CD4-positive, alpha-beta T cell treated with Interferon alpha-2 for 1 hour (primary cell): Measurements from ENCODE around the gene AOX1.
A peak's percentile ranks its signal among the peaks of the same experiment; 100 is the strongest.
"Not testable (repeated sequence)": the region's sequence is repeated elsewhere in the genome, so short reads cannot be mapped to it uniquely, and the experiment has no call there.

Source experiments
- DNase-seq, 2 donors: peaks; one replicate each; pipeline ENCODE4 v3.0.0-alpha.2; 2020 to 2022

Gene AOX1

GRCh38 chr2:200670313-200670712 lies 84.5 kb downstream of the AOX1 start:
- DNase-seq = no peak

DNA sequence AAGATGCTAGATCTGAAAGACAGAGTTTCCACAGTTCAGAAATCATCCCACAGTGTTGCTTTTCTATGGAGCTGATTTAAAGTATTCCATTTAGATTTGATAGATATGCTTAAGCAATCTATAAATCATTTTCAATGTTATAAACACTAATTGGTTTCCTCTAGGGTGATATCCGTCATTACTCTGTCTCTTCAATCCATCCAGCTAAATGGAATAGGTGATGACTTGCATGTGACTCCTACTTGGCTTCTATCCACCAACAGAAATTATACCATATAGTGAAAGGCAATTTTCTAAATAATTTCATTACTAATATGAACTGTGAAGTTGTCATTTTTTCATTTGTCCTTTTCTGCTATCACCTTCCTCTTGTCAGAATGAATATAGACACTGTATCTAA lies 84.9 kb downstream of the AOX1 start:
- DNase-seq = no peak

DNA sequence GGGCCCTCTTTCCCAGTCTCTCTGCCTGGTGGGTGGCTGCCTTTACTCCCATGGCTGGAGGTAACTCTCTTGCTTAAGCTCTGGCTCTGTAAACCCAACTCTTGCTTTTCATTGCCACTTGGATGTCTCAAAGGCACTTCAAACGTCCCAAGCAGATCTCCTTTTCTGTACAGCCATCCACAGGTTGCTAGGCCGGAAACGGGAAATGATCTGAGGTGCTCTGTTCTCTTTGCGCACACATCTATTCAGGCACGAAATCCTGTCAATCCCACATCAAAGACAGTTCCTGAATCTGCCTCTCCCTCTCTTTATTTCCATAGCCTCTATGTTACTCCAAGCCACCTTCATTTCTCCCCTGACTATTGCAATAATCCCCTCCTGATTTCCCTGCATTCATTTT lies 87.4 kb downstream of the AOX1 start:
- DNase-seq = no peak

DNA sequence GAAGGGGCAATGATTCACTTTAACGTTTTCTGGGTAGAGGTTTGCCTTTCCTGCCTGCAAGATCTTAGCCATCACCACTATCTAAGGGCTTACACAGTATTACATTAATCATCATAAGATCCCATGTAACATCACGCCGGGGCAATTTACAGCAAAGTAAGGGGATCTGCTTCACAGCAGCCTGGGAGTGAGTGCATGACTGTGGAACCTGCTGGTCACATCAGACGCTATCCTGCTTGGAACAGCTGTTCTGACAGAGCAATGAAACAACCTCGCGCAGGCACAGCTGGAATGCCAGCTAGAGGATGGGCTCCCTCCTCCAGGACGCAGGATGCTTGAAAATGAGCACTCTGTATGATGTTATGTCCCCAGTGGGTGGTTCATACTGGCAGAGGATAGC lies 89.0 kb downstream of the AOX1 start:
- DNase-seq = no peak

DNA sequence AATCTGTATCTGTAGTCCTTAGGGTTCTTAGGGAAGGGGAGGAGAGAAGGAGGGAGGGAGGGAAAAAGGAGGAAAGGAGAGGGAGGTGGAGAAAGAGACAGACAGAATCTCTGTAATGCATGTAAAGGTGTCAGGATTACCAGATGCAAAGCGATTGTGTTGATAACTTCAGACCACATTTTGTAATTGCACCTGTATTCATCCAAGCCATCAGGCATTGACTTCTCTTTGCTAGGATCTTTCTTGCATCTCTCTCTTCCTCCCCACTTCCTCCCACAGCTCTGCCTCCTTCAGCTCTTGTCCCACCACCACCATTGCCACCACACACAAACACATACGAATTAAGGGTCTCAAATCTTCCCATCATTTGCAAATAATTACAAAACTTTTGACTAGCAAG lies 91.4 kb downstream of the AOX1 start:
- no peak for DNase-seq

DNA sequence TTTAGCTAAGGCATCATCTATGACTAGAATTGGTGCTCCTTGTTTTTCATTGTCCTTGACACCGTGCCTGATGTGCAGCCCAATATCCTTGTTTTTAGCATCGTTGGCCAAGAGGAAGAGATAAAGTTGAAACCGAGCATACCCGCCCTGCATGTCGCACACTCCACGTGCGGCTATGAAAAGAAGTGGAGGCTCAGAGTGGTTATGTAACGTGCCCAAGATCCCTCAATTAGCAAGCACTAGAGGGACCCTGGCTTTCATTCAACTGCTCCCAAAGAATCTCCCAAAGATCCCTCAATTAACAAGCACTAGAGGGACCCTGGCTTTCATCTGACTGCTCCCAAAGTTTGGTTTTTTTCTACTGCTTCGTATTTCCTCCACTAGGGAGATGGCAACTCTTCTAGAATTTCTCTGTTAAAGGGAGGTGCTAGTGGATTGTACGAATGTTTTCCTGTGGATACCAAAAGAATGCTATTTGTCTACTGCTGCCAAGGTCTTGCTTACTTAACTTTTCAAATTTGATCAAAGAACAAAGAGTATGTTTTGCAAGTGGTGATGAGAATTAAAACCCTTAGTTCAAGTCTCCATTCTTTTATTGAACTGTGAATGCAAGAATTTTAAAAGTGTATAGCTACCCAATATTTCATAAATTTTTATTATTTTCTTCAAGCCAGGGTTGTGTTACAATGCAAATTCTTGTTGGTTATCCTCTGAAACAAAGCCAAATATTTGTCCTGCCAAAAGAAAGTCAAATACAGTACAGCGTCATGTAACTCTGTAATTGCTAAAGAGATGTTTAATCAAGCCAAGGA lies 92.1 kb downstream of the AOX1 start:
- DNase-seq = no peak

DNA sequence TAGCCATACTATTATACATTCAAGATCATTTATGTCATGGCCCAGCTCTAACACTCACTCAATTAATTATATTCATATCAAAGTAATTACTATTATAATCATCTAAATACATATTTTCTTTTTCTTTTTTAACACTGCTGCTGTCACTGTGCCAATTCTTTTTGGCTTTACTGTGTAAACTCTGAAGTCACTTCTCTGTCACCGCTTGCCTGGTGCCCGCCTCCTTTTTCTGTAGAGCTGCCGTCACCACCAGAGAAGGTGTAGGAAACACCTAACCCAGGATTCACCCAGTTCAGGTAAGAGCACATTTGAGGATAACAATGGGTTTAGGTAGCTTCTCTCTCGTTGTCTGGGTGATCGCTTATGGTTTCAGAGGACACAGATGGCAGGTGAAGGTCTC lies 93.3 kb downstream of the AOX1 start:
- no peak for DNase-seq

- no peak for DNase-seq
Observed at GRCh38 chr2:200679535-200679934, 93.7 kb downstream of the AOX1 start.

DNA sequence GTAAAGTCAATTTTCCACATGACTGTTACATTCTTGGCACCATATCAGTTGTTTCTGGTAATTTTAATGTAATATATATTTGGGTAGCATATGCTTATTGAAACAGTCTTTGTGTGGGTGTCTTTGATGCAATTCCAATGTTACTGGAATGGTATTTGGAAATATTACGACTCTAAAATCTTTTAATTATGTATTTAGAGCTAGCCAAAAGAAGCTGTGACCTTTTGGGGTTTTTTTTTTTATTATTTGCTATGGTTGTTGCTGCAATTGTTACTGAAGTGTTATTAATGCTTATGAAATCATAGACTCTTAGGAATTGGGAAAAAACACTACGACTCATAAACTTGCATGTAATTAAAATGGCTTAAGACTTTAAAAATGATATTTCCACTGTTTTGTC lies 95.9 kb downstream of the AOX1 start:
- no peak for DNase-seq

GRCh38 chr2:200682407-200682806 lies 96.6 kb downstream of the AOX1 start:
- not testable (repeated sequence) for DNase-seq

DNA sequence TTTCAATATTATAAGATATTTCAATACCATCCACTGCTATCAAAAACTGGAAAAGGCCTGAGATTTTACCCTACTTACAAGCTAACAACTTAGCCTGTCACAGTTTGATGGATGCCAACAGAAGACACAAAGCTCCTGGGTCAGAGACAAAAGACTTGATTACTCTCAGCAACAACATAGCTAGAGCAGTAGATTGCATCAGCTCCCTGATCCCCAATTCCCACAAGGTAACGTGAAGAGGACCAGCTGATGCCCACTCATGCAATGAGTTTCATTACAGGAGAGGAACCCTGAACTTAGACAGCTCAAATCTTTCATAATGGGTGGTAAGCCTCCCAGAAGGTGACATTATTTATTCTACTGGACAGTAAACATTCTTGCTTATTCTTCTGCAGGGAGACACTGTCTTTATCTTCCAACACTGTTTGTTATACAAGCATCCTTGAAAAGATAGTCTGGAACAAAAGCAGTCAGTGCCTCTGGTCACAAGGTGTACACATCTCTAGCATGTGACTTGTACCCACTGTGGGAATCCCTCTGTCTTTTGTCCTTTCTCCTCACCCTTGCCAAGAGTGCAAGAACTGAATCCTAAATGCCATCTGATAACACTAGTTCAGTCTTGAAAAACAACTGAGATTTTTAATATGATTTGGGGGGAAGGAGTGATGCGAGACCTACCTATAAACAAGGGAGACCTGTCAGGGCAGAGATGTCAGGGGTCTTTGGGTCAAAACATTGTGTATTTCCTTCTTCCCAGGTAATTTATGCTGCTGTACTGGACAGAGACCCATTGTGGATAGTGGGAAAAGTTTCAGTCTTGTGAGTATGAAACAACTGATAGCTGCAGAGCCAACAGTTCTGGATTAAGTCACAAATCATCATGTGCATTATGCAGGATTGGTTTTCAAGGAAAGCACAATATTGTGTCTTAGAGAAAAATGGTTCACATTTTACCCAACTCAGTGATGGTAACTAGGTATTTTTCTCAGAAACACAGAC lies 102.4 kb downstream of the AOX1 start:
- no peak for DNase-seq

- DNase-seq = no peak
Observed at GRCh38 chr2:200689115-200689514, 103.3 kb downstream of the AOX1 start.

DNA sequence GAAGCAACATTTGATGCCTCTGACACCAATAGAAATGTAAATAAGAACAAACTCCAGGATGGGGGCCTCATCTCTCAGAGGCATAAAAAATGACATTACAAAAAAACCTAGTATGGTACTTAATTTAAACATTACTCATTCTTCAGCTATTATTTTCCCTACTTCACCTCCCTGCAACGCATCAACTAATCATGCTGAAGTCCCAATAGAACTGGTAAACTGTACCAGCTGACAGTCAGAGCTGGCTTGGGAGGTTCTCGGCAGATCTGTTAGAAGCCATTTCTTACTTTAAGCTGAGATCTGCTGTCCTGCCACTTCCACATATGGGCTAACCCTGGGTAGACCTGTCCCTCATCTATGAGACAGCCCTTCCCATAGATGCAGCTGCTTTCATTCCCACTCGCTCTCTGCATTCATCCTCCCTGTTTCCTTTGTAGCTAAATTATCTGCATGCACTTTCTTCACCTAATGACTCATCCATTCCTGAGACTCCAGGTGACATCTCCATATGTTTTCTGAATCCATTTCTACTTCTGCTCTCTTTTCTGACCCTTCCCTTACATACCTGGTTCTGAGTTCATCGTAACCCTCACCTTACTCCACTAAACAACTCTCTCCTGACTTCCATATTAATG lies 108.1 kb downstream of the AOX1 start:
- no peak for DNase-seq

DNA sequence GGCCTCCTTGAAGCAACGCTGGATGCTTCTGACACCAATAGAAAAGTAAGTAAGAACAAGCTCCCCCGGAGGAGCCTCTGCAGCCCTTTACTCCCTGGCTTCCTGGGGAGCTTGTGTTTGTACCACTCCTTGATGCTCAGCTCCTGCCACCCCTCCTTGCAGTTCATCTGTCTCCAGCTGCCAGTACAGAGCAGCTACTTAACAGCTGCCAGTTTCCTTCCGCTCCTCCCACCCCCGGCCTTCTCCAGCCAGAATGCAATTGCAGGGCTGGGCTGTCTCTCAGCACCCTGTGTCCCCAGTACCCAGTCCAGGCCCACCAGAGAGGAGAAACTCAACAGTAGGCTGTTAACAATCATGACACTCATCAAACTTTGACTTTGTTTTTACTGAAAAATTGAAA lies 109.4 kb downstream of the AOX1 start:
- peak in 1 of 2 donors; percentile 5 for DNase-seq

DNA sequence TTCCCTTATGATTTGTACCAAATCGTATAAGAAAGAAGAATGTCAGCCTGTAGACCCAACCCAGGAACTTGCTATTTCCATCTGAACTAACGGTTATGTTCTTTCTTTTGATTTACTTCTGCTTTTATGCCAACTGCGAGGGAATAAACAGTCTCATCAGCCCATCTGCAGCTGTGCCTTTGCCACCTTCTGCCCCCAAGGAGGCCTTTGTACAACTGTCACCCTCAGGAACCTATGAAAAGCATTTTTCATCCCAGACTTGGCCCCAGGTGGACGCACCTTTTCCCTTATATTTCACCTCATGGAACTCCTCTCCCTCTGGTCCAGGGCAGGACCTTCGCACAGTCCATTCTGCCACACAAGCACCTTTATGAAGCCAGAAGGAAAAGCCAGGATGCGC lies 109.8 kb downstream of the AOX1 start:
- no peak for DNase-seq

- no peak for DNase-seq
Observed at GRCh38 chr2:200698217-200698616, 112.4 kb downstream of the AOX1 start.

GRCh38 chr2:200699310-200699709 lies 113.5 kb downstream of the AOX1 start:
- no peak for DNase-seq

GRCh38 chr2:200700856-200701255 lies 115.0 kb downstream of the AOX1 start:
- no peak for DNase-seq

- DNase-seq = no peak
Observed at GRCh38 chr2:200702044-200702443, 116.2 kb downstream of the AOX1 start.

- peak in 1 of 2 donors; percentile 50 for DNase-seq
Observed at GRCh38 chr2:200702646-200703118, 116.9 kb downstream of the AOX1 start.

GRCh38 chr2:200703127-200703925 lies 117.5 kb downstream of the AOX1 start:
- DNase-seq = peak in 1 of 2 donors; percentile 36

GRCh38 chr2:200703926-200704637 lies 118.3 kb downstream of the AOX1 start:
- DNase-seq = no peak
